Measurements from ENCODE around the gene RAP1A.

The RAP1A gene

DNA sequence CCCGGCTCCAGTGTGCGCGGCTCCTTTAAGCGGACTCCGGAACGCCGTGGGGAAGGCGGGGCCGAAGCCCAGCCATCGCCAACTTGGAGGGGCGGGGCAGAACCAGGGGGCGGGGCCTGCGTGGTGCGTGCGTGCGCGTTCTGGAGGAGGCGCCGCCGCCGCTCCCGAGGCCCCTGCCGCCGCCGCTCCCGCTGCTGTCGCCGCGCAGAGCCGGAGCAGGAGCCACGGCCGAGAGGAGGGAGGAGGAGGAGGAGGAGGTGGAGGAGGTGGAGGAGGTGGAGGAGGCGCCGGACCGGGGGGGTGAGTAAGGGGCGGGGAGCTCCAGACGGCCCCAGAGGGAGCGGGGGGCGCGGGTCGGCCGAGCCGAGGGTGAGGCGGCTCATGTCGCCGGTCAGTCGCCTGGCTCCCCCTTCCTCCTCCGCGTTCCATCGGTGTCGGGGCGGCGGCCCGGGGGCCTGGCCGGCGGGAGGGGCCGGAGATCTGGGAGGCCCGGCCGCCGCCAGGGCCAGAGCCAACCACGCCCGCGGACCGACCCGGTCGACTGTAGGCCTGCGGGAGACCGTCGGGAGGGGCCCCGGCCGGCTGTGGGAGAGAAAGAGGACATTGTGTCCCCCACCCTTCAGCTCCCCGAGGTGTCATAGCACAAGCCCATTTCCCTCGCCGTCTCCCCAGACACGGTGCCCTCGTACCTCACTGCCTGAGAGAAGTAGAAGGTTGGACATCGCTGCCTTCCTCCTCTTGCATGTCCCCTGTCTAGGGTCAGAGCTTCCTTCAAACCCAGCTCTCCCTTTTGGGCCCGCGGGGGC, at the start of gene RAP1A:
Gene RAP1A, plus strand, starts transcription at position 155 of the 806 bp plus-strand sequence. CDS start 71,572 bp downstream, outside the sequence.
- no peak for TF ChIP-seq CTCF (conservative IDR thresholded peaks at IDR 0.05; ENCODE audit: low read depth)
- ChIA-PET POLR2A (ENCODE audit: low non-redundant PET) (interaction anchor here (0.5 to 0.7 kb wide), 3 partner anchors 28 to 112 kb away, joined by 3 read pairs; no protein-coding TSS in a partner anchor), CTCF (interaction anchor here (0.6 to 1.5 kb wide), 3 partner anchors 9 to 112 kb away, joined by 3 to 9 read pairs (median 5); no protein-coding TSS in a partner anchor)
- peak; percentile 96 for DNase-seq (ENCODE audit: low spot score)
- H3K27ac ChIP-seq = peak within 1 kb of the TSS; percentile 93

DNA sequence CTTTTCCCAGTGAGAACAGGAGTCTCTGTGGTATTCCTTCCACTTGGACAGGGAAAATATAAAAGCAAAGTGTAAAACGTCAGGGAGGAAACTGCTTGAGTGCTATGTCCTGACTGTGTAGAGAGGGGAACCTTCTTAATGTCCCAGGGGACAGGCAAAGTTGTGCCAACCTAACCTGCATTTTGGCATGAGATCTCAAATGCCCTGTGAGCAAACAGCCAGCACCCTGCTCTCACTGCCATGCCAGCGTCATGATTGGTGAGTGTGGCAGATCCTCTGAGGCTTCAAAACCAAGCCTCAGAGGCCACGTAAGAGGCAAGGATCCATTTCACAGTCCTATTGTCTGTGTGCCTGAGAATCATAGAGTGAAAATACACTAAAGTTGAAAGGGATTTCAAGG, 49.7 kb upstream of the RAP1A start:
- CTCF ChIA-PET = no interaction called here
- no peak for TF ChIP-seq CTCF (conservative IDR thresholded peaks at IDR 0.05; ENCODE audit: low read depth)
- no peak overlapping the region for H3K27ac ChIP-seq
- DNase-seq (ENCODE audit: low spot score) = no peak
- POLR2A ChIA-PET (ENCODE audit: low non-redundant PET) = no interaction called here

- no peak for TF ChIP-seq CTCF (conservative IDR thresholded peaks at IDR 0.05; ENCODE audit: low read depth)
- no peak for DNase-seq (ENCODE audit: low spot score)
- POLR2A ChIA-PET (ENCODE audit: low non-redundant PET) = no interaction called here
- H3K27ac ChIP-seq = no peak overlapping the region
- CTCF ChIA-PET = no interaction called here
These were observed 48.8 kb upstream of the RAP1A start for GRCh38 chr1:111570781-111571181.

GRCh38 chr1:111571239-111571638, 48.4 kb upstream of the RAP1A start:
- no peak for TF ChIP-seq CTCF (conservative IDR thresholded peaks at IDR 0.05; ENCODE audit: low read depth)
- DNase-seq (ENCODE audit: low spot score) = no peak
- H3K27ac ChIP-seq = no peak overlapping the region
- POLR2A ChIA-PET (ENCODE audit: low non-redundant PET) = no interaction called here
- CTCF ChIA-PET = no interaction called here

DNA sequence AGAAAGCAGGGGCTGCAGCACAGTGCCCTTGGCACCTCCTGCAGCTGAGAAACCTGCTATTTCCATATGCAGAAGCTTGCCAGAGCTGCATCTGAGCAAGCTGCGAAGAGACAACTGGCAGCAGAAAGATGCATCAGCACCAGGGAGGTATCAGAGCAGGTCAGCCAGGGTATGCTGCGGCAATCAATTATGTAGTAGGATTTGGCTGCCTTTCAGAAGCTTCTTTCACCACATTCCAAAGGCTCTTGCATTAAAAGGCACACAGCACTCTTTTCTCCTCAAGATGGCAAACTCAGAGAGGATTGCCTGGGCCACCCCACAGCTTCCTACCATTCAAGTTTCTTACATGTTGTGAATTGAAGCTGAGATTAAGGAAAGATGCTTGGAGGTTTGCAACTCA, 47.6 kb upstream of the RAP1A start:
- no peak overlapping the region for H3K27ac ChIP-seq
- ChIA-PET CTCF (interaction anchor here (0.9 kb wide), 1 partner anchor 8 kb away, joined by 4 read pairs; no protein-coding TSS in a partner anchor), POLR2A (ENCODE audit: low non-redundant PET) (no interaction called here)
- TF ChIP-seq CTCF (conservative IDR thresholded peaks at IDR 0.05; ENCODE audit: low read depth) = no peak
- no peak for DNase-seq (ENCODE audit: low spot score)

- no peak overlapping the region for H3K27ac ChIP-seq
- ChIA-PET CTCF (interaction anchor here (1.0 kb wide), 1 partner anchor 12 kb away, joined by 3 read pairs; no protein-coding TSS in a partner anchor), POLR2A (ENCODE audit: low non-redundant PET) (no interaction called here)
- no peak for TF ChIP-seq CTCF (conservative IDR thresholded peaks at IDR 0.05; ENCODE audit: low read depth)
- DNase-seq (ENCODE audit: low spot score) = no peak
These were observed 43.0 kb upstream of the RAP1A start for GRCh38 chr1:111576547-111576946.

Data from RWPE1 (cell line).